GM19372 (cell line): ENCODE results near the gene MLST8.

Source experiments
- ATAC-seq: cut with Tn5 transposase; IDR thresholded peaks from one replicate; pipeline ENCODE4 v1.9.1; 2021; ENCODE audit warnings: mild to moderate bottlenecking, low read depth, moderate library complexity; ENCODE audit not compliant: unreplicated experiment

Gene MLST8

DNA sequence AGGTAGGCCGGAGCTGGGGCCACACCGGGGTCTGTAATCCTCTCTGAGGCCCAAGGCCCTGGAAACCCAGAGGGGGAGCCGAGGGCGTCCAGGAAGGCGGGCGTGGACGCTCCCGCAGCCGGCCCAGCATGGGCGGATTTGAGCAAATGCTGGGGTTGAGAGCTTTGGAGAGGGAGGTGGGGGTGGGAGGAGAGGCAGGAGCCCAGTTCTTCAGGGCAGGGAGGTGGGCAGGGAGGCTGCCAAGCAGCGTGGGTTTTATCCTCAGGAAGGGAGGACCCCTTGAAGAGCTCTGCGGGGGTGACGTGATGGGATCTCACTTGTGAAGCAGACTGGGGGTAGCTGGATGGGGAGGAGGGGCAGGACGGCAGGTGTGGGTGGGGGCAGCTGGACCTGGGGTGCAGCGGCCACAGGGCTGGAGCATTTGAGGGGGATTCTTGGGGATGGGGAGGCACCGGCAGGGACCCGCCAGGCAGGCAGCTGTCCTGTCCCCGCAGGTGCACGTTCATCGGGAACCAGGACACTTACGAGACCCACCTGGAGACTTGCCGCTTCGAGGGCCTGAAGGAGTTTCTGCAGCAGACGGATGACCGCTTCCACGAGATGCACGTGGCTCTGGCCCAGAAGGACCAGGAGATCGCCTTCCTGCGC is 32.4 kb upstream of the MLST8 start:
- ATAC-seq = no peak

DNA sequence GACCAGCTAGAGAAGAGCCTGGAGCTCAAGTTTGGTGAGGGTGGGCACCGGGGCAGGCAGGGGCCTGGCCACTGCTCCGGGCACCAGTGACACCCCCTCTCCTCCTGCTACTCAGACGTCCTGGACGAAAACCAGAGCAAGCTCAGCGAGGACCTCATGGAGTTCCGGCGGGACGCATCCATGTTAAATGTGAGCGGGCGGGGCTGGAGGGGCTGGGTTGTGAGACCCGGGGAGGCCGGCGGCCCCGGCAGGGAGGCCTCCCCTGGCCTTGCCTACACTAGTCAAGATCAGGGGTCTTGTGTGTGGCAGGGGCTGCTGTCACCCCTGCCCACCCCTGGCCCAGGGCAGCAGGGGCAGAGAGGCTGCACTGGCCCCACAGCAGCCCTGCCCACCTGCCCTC is 31.9 kb upstream of the MLST8 start:
- no peak for ATAC-seq

DNA sequence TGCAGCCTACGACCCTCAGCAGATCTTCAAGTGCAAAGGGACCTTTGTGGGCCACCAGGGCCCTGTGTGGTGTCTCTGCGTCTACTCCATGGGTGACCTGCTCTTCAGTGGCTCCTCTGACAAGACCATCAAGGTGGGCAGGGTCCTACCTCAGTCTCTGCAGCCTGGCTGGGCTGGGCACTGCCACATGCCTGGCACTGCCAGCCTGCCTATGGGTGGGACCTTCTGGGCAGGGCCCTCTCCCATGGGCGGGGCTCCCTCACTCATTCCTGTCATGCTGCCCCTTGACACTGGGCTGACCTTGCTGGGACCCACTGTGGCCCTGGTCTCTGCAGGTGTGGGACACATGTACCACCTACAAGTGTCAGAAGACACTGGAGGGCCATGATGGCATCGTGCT is 31.3 kb upstream of the MLST8 start:
- no peak for ATAC-seq

DNA sequence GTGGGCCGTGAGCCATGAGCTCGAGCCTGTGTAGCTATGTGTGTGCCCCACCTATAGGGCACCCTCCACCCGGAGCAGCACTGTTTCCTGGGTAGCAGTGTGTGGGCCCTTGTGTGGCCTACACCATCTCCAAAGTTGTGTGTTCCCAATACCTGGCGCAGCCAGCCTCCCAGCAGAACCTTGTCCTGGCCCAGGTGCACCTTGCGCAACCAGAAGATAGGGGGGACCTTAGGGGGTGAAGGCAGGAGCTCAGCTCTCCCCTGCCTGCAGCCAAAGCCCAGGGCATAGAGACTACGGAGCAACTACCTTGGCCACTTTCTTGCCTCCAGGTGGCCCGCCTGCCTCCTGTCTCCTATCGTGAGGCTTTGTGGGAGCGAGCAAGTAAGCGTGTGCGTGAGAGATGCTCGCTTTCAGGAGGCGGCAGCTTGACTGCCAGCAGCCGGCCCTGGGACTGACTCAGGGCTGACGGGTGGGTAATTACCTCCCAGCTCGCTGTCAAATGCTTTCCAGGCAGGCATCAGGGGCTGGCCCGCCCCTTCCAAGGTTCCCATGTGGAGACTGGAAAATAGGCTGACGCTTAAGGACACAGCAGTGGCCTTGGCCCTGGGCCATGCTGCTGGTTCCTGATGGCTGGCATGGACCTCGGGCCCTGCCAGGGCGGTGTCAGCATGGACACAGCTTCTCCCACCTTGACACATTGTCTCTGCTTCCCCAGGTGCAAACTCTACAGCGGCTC is 30.7 kb upstream of the MLST8 start:
- no peak for ATAC-seq

DNA sequence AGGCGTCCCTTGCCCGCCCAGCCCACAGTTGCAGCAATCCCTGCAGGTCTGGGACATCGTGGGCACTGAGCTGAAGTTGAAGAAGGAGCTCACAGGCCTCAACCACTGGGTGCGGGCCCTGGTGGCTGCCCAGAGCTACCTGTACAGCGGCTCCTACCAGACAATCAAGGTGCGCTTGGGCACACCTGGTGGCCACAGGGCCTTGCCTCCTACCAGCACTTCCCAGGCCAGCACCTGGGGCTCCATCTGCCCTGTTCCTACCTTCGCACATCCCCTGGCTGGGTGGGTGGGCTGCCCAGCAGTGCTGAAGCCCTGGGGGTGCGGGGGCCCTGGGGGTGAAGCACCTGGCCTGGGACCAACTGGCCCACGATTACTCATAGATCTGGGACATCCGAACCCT is 29.8 kb upstream of the MLST8 start:
- ATAC-seq = no peak

DNA sequence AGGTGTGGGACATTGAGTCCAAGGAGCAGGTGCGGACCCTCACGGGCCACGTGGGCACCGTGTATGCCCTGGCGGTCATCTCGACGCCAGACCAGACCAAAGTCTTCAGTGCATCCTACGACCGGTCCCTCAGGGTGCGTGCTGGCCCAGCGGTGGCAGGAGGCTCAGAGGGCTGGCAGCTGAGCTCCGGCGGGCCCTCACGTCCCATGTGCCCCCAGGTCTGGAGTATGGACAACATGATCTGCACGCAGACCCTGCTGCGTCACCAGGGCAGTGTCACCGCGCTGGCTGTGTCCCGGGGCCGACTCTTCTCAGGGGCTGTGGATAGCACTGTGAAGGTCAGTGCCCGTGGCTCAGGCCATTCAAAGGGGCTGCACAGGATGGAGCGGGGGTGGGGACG is 29.2 kb upstream of the MLST8 start:
- no peak for ATAC-seq

DNA sequence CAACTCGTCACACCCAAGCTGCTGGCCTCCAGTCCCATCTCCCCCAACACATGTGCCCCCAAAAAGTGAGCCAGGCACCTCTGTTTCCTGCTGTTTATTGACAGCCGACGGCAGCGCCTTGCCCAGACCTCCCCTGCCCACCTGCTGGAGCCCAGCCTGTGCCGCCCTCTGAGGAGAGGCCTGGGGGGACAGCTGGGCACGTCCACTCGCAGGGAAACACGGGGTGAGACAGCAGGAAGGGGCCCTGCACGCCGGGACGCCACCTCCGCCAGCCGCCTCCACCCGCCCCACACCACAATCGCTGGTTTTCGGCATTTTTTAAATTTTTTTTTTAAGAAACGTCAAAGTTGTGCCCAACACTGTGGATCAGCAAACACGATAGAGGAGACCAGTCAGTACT is 28.2 kb upstream of the MLST8 start:
- ATAC-seq = no peak

DNA sequence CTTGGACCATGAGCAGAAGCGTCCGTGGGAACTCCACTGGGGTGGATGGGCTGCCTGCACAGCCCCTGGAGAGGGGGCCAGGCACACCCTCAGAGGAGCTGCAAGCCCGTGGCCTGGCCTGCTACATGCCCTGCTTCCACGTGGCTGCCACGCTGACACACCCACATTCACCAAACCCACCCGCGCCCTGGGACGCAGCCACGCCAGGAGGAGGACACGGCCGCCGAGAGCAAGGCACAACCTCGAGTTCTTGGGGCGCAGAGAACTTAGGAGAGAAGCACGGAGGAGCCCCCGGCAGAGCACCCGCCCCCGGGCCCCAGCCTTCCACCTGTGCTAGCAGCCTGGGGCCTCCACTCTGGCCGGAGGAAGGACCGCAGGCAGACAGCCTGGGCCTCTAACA is 27.7 kb upstream of the MLST8 start:
- ATAC-seq = no peak

DNA sequence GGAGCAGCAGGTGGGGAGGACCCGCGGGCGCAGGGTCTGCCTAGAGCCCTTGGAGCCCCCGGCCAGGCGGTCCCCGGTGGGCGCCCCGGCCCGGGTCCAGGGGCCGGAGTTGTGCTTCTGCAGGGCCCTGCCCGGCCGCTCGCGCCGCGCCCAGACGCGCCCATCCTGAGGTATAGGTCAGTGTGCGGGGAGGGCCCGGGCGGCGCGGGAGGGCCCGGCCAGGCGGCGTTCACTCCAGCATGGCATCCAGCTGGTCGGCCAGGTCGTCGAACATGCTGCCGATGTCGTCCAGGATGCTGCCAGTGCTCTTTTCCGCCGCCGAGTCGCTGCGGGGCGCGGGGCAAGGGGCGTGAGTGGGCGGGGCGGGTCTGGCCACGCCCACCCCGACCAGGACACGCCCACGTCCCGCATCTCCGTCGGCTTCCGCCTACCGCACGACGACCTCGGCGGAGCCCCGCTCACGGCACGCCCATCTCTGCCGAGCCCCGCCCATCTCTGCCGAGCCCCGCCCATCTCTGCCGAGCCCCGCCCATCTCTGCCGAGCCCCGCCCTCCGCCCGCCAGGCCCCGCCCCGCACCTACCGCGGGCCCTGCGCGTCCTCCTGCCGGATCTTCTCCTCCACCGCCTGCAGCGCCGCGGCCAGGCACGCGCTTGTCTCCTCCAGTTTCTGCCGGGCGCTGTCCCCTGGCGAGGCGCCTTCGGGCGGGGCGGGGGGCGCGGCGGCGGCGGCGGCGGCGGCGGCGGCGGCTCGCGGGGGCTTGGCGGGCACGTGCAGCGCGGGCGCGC is 26.7 kb upstream of the MLST8 start:
- no peak for ATAC-seq

DNA sequence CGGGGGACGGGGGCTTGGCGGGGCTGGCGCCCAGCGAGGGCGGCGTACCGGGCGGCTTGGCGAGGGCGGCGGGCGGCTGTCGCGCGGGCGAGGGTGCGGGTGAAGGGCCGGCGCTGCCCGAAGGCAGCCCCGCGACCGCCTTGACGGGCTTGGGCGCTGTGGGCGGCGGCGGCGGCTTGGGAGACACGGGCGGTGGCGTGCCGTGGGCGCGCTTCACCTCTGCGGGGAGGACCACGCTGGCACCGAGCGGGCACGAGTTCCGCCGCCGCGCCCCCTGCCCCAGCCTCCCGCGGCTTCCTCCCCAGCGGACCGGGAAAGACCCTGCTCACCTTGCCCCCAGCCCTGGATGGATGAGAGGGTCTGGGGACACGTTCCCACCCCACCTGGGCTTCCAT is 26.1 kb upstream of the MLST8 start:
- ATAC-seq = no peak

DNA sequence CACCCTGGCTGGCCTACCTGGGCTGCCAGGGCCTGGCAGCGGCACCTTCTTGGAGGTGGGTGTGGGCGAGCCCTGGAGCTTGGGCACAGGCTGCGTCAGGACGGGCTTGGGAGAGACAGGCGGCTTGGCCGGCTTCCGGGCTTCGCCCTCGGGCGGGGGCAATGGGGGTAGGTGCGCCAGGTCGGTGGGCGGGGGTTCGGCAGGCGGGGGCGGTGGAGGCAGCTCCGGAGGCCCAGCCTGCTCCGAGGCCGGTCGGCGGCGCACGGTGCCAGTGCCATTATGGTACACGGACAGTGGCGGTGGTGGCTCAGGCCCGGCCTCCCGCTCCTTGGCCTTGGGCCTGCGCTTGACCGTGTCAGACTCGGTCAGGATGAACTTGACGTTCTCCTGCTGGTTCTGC is 25.7 kb upstream of the MLST8 start:
- no peak for ATAC-seq

DNA sequence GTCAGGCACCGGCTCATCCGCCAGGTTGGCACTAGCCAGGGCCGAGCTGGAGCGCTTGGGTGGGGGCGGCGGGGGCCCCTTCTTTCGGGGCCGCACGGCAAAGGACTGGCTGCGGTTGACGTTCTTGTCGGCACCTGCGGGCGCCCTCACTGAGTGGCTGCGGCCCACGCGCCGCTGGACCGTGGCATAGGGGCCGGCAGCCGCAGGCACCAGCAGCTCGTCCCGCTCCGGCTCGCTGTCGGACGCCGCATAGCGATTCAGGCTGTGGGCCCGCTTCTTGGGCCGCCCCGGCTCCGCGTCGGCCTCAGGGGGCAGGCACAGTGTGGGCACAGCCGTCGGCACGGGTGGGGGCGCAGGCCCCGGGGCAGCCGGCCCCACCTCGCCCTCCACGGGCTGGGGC is 24.8 kb upstream of the MLST8 start:
- no peak for ATAC-seq

DNA sequence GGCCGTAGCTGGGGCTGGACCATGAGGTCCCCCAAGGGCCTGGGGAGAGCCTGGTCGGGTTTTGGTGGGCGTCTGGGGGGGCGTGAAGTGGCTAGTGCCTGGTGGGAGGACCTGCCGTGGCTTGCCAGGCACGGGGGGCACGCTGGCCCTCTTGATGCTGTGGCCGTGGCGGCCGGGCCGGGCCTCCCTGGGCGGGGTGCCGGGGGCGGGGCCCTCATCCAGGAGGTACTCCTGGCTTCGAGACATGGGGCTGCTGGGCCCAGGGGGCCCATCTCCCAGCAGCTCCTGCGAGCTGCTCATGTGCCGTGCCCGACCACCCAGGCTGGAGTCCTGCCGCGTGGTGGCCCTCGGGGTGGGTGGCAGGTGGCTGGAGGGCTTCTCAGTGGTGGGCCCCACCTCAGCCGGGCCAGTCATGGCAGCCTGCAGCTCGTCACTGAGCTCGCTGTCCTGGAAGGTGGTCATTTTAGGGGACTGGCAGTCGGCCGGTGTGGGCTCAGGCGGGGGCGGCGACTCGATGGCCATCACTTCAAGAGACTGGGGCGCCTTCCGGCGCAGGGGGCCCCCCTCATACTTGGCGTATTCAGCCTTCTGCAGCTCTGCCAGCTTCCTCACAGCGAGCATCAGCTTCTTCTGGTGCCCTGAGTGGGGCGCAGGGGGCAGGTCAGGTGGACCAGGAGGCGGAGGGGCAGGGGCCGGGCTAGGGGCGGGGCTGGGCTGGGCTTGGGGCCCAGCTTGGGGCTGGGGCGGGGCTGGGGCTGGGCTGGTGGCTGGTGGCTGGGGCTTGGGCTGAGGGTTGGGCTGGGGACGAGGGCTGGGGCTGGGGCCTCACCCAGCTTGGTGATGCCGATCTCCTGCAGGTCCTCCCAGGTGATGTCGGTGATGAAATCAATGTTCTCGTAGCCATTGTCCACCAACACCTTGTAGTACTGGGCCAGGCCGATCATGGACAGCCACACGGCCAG is 24.0 kb upstream of the MLST8 start:
- ATAC-seq = no peak

DNA sequence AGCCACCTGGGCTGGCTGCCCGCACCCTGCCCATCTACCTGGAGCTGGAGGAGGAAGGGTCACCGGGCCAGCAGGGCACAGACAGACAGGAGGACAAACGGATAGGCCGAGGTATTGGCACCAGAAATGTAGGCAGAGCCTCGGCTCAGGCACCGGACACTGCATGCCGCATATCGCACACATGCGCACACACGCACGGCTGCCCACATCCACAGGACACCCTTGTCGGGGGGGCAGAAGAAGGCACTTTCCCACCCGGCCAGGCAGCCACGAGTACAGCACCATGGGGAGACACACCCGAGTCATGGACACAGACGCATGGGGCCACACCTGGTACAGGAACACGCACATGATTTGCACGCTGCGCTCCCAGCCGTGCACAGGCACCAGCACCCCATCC is 23.3 kb upstream of the MLST8 start:
- ATAC-seq = no peak

DNA sequence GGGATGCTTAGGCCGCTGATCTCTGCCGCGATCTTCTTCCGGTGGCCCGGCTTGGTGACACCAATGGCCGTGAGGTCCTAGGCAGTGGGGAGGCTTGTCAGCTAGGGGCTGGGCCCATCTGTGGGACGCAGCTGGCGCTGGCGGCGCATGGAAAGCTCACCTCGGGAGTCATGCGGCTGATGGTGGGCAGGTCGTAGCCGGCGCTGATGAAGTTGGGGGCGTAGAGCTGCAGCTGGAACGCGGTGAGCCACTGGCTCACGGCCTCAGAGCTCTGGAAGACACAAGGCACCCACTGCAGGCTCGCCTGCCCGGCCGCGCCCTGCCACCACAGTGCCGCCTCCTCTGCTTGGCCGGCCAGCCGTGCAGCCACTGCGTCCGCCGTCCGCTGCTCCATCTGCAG is 21.6 kb upstream of the MLST8 start:
- no peak for ATAC-seq

DNA sequence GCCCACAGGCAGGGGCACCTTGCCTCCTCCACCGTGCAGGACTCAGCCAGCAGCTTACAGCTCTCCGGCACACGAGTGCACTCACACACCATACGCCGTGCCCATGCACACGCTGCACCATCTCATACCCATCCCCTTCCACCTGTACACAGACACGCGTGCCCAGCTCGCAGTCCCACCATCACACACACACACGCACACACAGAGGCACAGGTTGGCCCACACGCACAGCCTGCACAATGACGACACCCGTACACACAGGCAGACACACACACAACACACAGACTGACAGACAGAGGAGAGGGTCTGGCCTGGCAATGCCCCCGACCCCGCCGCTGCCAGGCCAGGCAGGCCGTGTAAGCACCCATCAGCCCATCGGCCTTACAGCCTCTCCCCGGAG is 20.9 kb upstream of the MLST8 start:
- ATAC-seq = no peak

DNA sequence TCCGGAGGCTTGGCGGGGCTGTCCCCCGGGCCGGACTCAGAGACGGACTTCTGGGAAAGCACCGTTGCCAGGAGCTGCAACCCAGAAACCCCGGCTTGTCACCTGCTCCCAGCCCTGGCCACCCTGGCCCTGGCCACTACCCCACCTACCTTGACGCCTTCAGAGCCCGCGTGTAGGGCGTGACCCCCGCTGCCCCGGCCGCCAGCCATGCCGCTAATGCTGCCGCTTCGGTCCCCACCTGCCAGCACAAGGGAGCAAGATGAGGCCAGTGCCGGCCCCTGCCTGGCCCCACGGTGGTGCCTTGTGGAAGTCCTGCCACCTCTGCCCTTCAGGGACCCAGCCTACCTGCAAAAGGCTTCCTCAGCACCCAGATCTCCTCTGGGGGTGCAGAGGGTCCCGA is 20.3 kb upstream of the MLST8 start:
- no peak for ATAC-seq

DNA sequence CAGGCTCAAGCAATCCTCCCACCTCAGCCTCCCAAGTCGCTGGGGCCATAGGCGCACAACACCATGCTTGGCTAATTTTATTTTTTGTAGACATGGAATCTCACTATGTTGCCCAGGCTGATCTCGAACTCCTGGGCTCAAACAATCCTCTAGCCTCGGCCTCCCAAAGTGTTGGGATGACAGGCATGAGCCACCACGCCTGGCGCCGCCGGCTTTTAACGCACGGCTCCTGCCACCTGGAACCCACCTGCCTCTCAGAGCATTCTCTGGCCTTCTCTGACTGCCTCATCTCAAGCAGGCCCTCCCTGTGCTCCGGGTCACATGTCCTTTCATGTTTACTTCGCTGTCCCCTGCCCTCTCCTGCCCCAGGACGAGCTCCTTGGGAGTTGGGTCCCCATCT is 19.2 kb upstream of the MLST8 start:
- no peak for ATAC-seq

DNA sequence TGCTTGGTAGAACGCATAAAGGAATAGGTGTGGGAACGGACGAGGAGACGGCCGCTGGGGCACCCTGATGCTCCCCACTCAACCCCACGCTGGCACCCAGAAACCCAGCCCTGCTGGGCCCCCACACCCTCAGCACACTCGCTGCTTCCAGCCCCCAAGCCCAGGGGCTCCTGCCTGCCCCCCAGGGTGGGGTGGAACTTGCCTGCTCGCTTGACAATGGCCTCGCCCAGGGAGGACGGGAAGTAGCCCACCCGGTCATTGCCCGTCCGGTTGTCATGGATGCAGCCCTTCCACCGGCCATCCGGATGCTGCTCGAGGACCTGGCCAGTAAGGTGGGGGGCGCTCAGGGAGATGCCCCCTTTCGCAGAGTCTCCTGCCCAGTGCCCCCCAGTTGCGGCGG is 18.7 kb upstream of the MLST8 start:
- ATAC-seq = no peak

DNA sequence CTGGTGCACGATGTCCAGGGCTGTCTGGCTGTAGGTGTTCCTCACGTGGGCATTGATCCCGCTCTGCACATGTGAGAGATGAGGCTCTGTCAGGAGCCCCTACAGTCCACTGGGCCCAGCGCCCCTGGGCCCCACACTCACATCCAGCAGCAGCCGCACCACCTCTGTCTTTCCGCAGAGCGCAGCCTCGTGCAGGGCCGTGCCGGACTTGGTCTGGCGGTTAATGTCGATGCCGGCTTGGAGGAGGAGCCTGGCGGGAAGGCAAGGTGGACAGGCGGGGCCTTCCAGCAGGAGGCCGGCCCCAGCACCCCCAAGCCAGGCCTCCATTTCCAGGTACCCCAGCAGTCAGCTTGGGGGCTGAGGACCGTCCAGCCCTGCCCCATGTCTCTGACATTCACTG is 18.0 kb upstream of the MLST8 start:
- ATAC-seq = no peak

DNA sequence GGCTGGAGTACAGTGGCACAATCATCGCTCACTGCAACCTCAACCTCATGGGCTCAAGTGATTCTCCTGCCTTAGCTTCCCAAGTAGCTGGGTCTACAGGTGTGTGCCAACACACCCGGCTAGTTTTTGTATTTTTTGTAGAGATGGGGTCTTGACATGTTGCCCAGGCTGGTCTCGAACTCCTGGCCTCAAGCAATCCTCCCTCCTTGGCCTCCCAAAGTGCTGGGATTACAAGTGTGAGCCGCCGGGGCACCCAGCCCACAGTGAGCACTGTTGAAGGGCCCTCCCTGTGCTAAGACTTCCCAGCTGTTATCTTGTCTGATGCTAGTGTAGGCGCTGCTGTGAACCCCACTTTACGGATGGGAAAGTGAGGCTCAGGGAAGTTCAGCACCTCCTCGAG is 16.9 kb upstream of the MLST8 start:
- ATAC-seq = no peak
